ENCODE data around the gene AHCYL2. TPM values are rescaled to one million over a fixed set of nuclear protein-coding genes. Genes with fewer than 3 reads are reported as not detected.
"Not testable (repeated sequence)": the region's sequence is repeated elsewhere in the genome, so short reads cannot be mapped to it uniquely, and the experiment has no call there.

Gene AHCYL2
- polyA plus RNA-seq, 1 donor from 2014 or later = 5.5 TPM

DNA sequence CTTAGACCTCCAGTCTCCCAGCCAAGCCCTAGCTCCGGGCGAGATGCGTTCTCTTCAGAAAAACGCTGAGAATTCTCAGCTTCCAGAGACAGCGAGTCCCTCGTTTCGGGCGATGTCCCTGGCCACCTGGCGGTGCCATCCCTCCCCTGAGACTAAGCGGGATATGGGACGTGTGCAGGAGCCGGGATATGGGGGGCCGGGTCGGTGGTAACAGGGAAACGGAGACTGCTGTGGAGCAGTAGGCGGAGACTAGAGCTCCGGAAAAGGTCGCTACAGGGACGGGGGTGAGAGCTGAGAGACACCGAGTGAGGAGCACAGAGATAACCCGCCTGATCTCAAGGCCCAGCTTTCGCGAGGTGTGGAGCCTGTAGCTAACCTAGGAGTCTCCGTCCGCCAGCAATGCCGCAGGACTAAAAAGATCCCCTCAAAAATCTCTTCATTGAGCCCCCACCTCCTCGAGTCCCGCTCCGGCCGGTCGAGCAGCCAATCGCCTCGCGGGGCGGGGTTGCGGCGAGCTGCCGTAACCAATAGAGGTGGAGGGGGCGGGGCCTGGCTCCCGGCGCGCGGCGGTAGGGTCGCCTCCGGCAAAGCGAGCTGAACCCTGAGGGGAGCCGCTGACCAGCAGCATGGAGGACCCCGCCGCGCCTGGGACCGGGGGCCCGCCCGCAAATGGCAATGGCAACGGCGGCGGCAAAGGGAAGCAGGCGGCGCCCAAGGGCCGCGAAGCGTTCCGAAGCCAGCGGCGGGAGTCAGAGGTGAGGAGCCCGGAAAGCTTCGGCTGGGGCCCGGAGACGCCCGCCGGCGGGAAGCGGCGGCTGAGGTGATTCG is 209.2 kb downstream of the AHCYL2 start, which contains the start of gene STRIP2:
Gene STRIP2 (plus strand): TSS at position 586 of the 828 bp plus-strand sequence. CDS start 41 bp downstream, at position 627.
- Mint-ChIP-seq H3K9me3 (no peaks in the 10 kb centered on the region), H3K4me3 (peak within 1 kb of the TSS; percentile 90 to 99 (median 97)), H3K36me3 (no peaks in the 10 kb centered on the region), H3K4me1 (peaks cover 0 to 11% (median 4%) of the 10 kb centered on the region in 3 donors), H3K27me3 (peaks cover 16% of the 10 kb centered on the region), H3K27ac (peak within 1 kb of the TSS; percentile 61 to 89 (median 72))

DNA sequence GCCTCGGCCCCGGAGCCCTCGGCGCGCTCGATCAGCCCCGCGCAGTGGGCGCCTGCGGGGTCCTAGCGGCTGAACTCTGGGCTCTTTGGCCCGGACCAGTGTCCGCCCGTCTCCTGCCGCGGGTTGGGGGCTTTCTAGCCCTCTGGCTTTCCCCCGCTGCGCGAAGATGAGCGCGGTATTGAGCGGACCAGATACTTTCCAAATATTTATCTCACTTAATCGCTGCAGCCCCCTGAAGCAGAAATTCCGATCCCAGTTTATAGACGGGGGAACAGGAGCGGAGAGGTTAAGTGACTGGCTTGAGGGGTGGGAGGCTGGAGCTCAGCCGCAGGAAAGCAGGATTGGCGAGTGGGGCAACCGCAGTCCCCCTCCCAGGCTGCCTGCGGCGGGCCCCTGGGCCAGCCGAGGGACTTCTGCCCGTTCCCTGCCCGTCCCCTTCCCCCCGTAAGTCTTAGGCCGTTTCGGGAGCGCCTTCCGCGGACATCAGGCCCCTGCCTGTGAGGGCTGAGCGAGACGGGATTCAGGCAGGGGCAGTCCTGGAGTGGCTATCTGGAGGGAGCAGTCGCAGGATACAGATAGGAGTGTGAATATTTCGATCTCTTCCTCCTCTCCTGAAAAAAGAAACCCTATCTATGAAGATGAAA is 210.0 kb downstream of the AHCYL2 start:
- Mint-ChIP-seq H3K4me3 (peak overlapping the region; percentile 85 to 98 (median 93)), H3K9me3 (no peaks in the 10 kb centered on the region), H3K27ac (peak overlapping the region in 1 of 3 donors; percentile 49), H3K36me3 (no peaks in the 10 kb centered on the region), H3K4me1 (peaks cover 0 to 11% (median 4%) of the 10 kb centered on the region in 3 donors), H3K27me3 (peaks cover 16% of the 10 kb centered on the region)

DNA sequence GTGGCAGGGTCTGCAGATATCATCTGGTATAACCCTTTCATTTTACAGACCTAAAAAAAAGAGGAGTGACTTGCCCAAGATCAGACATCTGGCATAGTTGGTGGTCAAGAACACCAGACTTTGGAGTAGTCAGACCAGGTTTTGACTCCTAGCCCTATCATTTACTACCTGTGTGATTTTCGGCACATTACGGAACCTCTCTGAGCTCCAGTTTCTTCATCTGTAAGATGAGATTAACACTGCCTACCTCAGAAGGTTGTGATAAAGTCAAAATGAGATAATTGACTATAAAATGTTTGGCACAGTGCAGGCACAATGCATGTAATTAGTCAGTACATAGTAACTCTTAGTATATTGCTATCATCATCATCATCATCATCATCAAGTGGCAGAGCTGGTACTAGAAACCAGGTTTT is 210.6 kb downstream of the AHCYL2 start:
- peak overlapping the region in 2 of 3 donors; percentile 49 to 72 for H3K27ac Mint-ChIP-seq
- H3K36me3 Mint-ChIP-seq = no peaks in the 10 kb centered on the region
- H3K4me1 Mint-ChIP-seq = peaks cover 0 to 11% (median 4%) of the 10 kb centered on the region in 3 donors
- H3K4me3 Mint-ChIP-seq = peak overlapping the region; percentile 85 to 98 (median 93)
- H3K9me3 Mint-ChIP-seq = no peaks in the 10 kb centered on the region
- H3K27me3 Mint-ChIP-seq = peaks cover 16% of the 10 kb centered on the region

DNA sequence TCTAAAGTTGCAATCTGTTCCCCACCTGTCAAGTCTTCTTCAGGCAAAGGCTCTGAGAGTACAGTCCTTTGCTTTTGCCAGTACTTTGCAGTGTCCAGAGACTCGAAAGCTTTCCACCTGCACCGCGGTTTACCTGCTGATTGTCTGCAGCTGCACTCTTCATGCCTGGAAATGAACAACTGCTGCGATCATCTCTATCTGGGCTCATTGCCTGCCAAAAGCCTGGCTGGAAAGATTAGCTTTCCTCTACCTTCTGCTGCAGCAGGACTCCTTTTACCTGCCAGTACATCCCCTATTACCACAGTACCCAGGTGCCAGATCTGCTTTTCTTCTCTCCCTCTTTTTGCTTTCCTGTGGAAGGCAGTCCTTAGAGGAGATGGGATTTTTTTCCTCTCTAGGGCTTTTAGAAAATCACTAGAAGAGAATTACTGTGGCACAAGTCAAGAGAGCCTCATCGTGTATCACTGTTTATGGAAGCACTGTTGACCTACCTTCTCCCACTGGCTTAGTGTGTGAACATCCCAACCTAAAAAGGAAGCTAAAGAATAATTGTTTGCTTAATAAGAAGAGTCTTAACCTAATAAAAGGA is 211.6 kb downstream of the AHCYL2 start:
- no peaks in the 10 kb centered on the region for H3K36me3 Mint-ChIP-seq
- H3K4me3 Mint-ChIP-seq = peak overlapping the region in 2 of 4 donors; percentile 15 to 64
- no peak overlapping the region for H3K27ac Mint-ChIP-seq
- H3K9me3 Mint-ChIP-seq = no peaks in the 10 kb centered on the region
- peaks cover 0 to 11% (median 4%) of the 10 kb centered on the region in 3 donors for H3K4me1 Mint-ChIP-seq
- peaks cover 16% of the 10 kb centered on the region for H3K27me3 Mint-ChIP-seq

DNA sequence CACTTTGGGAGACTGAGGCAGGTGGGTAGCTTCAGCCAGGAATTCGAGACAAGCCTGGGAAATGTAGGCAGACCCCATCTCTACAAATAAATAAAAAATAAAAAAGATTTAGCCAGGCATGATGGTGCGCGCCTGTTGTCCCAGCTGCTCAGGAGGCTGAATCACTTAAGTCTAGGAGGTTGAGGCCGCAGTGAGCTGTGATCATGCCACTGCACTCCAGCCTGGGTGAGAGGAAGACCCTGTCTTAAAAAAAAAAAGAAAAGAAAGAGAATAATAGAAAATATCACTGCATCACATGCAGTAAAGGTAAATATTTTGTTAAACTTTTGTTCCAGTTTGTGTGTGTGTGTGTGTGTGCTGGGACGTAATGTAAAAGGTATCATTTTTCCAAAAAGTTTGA is 212.4 kb downstream of the AHCYL2 start:
- peaks cover 16% of the 10 kb centered on the region for H3K27me3 Mint-ChIP-seq
- no peaks in the 10 kb centered on the region for H3K36me3 Mint-ChIP-seq
- peaks cover 0 to 11% (median 4%) of the 10 kb centered on the region in 3 donors for H3K4me1 Mint-ChIP-seq
- H3K9me3 Mint-ChIP-seq = no peaks in the 10 kb centered on the region
- no peak overlapping the region for H3K4me3 Mint-ChIP-seq
- no peak overlapping the region for H3K27ac Mint-ChIP-seq

DNA sequence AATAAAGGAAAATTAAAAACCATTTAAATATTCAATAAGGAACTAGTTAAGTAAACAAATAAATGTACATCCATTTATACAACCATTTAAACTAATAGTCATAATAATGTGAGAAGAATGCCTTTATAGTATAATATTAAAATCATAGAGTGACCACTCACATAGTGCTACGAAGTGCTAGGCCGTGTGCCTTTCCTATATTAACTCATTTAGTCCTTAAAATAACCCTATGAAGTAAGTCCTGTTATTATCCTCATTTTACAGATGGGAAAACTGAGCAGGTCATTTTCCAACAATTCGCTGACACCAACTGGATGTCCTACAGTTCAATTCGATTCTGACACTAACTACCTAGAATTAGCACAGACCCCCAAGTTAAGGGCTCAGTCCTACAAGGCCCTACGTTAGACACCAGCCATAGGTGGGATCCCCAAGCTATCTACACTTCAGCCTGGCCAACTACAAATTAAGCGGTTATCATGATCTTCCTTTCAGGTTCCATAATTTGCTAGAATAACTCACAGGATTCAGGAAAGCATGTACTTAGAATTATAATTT is 213.5 kb downstream of the AHCYL2 start:
- Mint-ChIP-seq H3K4me3 (no peak overlapping the region), H3K27ac (no peak overlapping the region), H3K27me3 (peaks cover 13% of the 10 kb centered on the region), H3K9me3 (no peaks in the 10 kb centered on the region), H3K4me1 (peaks cover 0 to 9% (median 4%) of the 10 kb centered on the region in 3 donors), H3K36me3 (no peaks in the 10 kb centered on the region)

DNA sequence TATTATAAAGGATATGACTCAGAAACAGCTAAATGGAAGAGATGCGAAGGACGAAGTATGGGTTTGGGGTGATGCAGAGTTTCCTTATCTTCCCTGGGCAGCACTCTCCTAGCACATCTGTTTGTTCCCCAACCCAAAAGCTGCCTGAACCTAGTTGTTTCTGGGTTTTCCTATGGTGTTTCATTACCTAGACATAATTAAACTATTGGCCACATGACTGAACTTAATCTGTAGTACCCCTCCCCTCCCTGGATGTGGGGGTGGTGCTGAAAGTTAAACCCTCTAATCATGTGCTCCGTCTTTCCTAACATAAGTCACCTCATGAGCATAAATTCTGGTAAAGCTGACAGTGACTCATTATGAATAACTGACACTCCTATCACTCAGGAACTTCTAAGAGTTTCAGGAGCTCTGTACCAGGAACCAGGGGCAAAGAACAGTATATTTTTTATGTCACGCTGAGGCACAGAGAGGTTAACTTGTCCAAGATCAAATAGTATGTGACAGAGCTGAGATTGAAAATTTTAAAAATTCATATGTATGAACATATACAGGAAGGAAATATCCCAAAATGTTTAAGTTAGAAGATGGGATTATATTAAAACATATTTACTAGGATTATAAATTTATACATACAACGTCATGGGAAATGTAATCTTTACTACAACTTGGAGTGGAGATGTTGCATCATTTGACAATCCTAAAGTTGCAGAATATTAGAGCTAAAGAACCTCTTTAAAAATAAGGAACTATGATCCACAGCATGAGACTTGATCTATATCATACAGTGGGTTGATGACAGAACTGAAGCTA is 214.2 kb downstream of the AHCYL2 start:
- Mint-ChIP-seq H3K27me3 (peaks cover 13% of the 10 kb centered on the region), H3K27ac (no peak overlapping the region), H3K36me3 (no peaks in the 10 kb centered on the region), H3K9me3 (no peaks in the 10 kb centered on the region), H3K4me1 (peaks cover 0 to 6% (median 4%) of the 10 kb centered on the region in 3 donors), H3K4me3 (no peak overlapping the region)

DNA sequence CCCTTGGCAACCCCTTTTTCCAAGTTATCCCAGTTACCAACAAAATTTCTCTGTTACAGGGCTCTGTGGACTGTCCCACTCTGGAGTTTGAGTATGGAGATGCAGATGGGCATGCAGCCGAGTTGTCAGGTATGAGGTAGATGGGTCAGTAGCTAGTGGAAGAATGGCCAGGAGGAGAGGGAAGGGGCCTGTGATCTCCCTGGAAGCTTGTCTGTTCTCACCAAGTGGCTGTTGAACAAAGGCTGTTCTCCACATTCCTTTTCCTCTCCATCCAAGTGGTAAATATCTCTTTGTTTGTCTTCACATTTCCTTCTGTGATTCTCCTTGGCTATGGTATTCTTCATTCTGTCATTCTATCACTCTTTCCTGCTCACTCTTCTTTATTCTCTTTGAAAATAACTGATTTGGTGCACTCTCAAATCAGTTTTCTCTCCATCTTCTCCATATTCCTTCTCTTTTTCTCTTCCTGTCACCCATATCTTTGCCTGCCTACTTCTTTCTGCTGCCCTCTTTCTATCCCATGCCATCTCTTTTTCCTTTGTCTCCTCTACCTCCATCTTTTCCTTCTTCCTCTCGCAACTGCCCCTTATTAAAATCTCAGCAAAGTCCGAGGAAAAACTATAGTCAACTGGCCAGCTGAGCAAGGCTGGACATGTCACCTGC is 215.3 kb downstream of the AHCYL2 start:
- Mint-ChIP-seq H3K27me3 (peaks cover 11% of the 10 kb centered on the region), H3K4me1 (peaks cover 0 to 4% (median 3%) of the 10 kb centered on the region in 3 donors), H3K4me3 (no peak overlapping the region), H3K27ac (no peak overlapping the region), H3K36me3 (no peaks in the 10 kb centered on the region), H3K9me3 (no peaks in the 10 kb centered on the region)

DNA sequence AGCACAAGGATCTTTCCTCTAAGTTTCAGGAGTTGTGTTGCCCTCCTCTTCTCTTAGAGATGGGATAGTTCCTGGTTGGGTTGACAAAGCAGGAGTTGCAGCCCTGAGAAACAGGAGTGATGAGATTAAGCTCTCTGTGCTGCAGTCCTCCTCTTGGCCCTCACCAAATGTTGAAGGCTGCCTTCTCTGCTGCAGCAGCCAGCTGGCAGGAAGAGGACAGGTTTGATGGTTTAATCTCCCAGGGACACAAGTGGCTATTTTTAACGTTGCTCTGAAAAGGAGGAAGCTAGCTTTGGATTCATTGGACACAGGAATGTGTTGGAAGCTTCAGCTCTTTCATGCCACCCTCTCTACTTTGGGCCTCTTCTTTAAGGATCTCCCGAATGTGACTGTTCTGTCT is 218.8 kb downstream of the AHCYL2 start:
- H3K4me1 Mint-ChIP-seq = no peaks in the 10 kb centered on the region
- H3K27me3 Mint-ChIP-seq = no peaks in the 10 kb centered on the region
- no peaks in the 10 kb centered on the region for H3K9me3 Mint-ChIP-seq
- no peak overlapping the region for H3K27ac Mint-ChIP-seq
- H3K4me3 Mint-ChIP-seq = no peak overlapping the region
- no peaks in the 10 kb centered on the region for H3K36me3 Mint-ChIP-seq

DNA sequence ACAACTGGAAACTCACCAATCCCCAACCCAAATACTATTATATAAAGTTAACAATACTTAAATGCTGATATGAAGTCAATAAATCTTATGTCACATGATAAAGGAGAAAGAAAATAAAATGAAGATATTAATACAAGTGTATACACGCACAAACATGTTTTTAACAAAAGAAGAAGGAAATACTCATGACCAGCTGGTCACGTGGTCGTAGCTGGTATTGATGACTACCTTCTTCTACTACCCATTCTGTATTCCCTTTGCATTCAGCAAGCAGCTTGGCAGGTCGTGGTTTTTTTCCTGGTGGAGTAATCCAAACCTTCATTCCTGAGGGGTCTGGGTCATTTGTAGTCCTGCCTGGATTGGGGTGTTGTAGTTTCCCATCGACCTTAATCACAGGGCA is 219.9 kb downstream of the AHCYL2 start:
- H3K36me3 Mint-ChIP-seq, H3K4me3 Mint-ChIP-seq, H3K4me1 Mint-ChIP-seq, H3K27ac Mint-ChIP-seq, H3K9me3 Mint-ChIP-seq, H3K27me3 Mint-ChIP-seq: not testable (repeated sequence)

DNA sequence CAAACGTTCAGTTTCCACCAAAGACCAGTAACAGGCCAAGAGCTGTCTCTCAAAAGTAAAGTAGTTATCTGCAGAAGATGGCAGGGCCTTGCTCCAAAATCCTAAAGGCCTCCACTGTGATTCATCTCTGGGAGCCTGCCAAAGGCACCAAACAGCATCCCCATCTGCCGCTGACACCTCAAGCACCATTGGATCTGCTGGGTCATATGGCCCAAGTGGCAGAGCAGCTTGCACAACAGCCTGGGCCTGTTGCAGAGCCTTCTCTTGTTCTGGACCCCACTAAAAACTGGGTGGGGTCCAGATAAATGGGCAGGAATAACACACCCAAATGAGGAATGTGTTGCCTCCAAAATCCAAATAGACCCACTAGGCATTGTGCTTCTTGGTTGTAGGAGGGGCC is 222.1 kb downstream of the AHCYL2 start:
- H3K27ac Mint-ChIP-seq, H3K27me3 Mint-ChIP-seq, H3K4me3 Mint-ChIP-seq, H3K36me3 Mint-ChIP-seq, H3K4me1 Mint-ChIP-seq, H3K9me3 Mint-ChIP-seq: not testable (repeated sequence)

DNA sequence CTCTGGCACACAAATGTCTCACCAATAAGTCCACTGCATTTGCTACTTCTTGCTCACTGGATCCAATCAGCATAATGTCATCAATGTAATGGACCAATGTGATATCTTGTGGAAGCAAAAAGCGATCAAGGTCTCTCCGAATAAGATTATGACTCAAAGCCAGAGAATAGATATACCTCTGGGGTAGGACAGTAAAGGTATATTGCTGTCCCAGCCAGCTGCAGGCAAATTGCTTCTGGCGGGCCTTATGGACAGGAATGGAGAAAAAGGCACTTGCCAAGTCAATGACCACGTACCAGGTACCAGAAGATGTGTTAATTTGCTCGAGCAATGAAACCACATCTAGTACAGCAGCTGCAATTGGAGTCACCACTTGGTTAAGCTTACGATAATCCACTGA is 222.6 kb downstream of the AHCYL2 start:
- not testable (repeated sequence) for H3K4me3 Mint-ChIP-seq, H3K9me3 Mint-ChIP-seq, H3K4me1 Mint-ChIP-seq, H3K27ac Mint-ChIP-seq, H3K36me3 Mint-ChIP-seq, H3K27me3 Mint-ChIP-seq

DNA sequence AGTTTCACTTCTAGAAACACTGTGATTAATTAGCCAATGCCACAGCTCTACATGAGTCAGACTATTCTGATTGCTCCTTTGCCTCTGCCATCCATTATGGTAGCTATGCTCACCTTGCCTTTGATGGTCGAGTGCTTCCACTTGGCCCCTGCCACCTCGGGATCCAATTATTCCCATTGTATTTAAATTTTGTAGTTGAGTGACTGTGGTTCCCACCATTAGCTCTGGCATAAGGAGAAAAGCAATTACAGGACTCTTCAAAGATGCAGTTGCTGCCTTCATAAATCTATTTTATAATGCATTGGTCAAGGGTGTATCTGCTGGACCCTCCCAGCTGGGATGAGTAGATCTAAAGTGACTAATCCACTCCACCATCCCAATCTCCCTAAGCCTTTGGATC is 223.8 kb downstream of the AHCYL2 start:
- H3K27ac Mint-ChIP-seq, H3K36me3 Mint-ChIP-seq, H3K27me3 Mint-ChIP-seq, H3K4me3 Mint-ChIP-seq, H3K9me3 Mint-ChIP-seq, H3K4me1 Mint-ChIP-seq: not testable (repeated sequence)

DNA sequence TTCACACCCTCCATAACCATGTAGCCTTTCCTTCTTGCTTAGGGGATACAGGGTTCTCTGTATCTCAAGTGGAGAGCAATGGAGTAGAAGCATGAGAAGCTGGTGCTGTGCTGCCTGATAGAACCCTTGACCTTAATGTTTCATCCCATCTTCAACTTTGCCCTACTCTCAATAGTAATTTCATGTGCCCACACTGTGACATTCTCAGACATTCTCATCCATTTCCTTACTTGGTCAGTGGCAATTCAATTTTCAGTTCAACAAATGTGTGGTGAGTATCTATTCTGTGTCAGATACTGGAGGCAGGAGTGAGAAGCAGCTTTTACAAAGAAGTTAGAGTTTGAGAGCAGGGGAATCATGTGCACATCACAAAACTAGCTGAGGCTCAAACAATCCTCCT is 225.5 kb downstream of the AHCYL2 start:
- no peaks in the 10 kb centered on the region for H3K36me3 Mint-ChIP-seq
- H3K4me3 Mint-ChIP-seq = no peak overlapping the region
- H3K9me3 Mint-ChIP-seq = peaks cover 0 to 3% (median 0%) of the 10 kb centered on the region in 3 donors
- no peaks in the 10 kb centered on the region for H3K27me3 Mint-ChIP-seq
- H3K4me1 Mint-ChIP-seq = no peaks in the 10 kb centered on the region
- H3K27ac Mint-ChIP-seq = peak overlapping the region in 1 of 3 donors; percentile 69
